Loucy (cell line): ENCODE data around the gene NCMAP.
A peak's percentile ranks its signal among the peaks of the same experiment; 100 is the strongest.

ENCODE experiments used
- H2AFZ ChIP-seq: fragments of 200-600 bp; sonication (generic); 2 replicates; pipeline ENCODE4 v1.6.0; 2016; ENCODE audit warnings: antibody characterized with exemption, mild to moderate bottlenecking, low read length, moderate library complexity
- H3F3A ChIP-seq: fragments of 200-600 bp; 2 replicates; pipeline ENCODE4 v1.6.0; 2016; ENCODE audit warnings: antibody characterized with exemption, low read depth, mild to moderate bottlenecking
- H3K27me3 ChIP-seq: fragments of 200-600 bp; sonication (generic); 2 replicates; pipeline ENCODE4 v1.6.1; 2014; ENCODE audit warnings: low read length, mild to moderate bottlenecking; ENCODE audit not compliant: insufficient read depth, poor library complexity, severe bottlenecking
- H3K36me3 ChIP-seq: fragments of 200-600 bp; sonication (generic); 2 replicates; pipeline ENCODE4 v1.6.1; 2016; ENCODE audit warnings: low read length; ENCODE audit not compliant: insufficient read depth
- H3K4me1 ChIP-seq: fragments of 200-600 bp; sonication (generic); 2 replicates; pipeline ENCODE4 v1.5.1; 2014; ENCODE audit warnings: low read length, mild to moderate bottlenecking; ENCODE audit not compliant: insufficient read depth, poor library complexity, severe bottlenecking
- H3K4me2 ChIP-seq: fragments of 200-600 bp; sonication (generic); 2 replicates; pipeline ENCODE4 v1.6.0; 2014; ENCODE audit warnings: antibody characterized with exemption, low read length, low read depth, mild to moderate bottlenecking; ENCODE audit not compliant: poor library complexity, severe bottlenecking
- H3K4me3 ChIP-seq: fragments of 200-600 bp; sonication (generic); 2 replicates; pipeline ENCODE4 v1.5.1; 2014; ENCODE audit warnings: low read length, mild to moderate bottlenecking, mixed read lengths; ENCODE audit not compliant: poor library complexity, severe bottlenecking
- H3K79me2 ChIP-seq: fragments of 200-600 bp; sonication (generic); 2 replicates; pipeline ENCODE4 v1.6.1; 2014; ENCODE audit warnings: low read length; ENCODE audit not compliant: insufficient read depth
- H3K9ac ChIP-seq: fragments of 200-600 bp; sonication (generic); 2 replicates; pipeline ENCODE4 v1.6.0; 2014; ENCODE audit warnings: mild to moderate bottlenecking, low read depth, low read length, moderate library complexity; ENCODE audit not compliant: poor library complexity, severe bottlenecking
- H3K9me2 ChIP-seq: fragments of 200-600 bp; sonication (generic); replicated peaks from 2 replicates; pipeline ENCODE4 v1.6.1; 2016; ENCODE audit warnings: low read depth, low read length, mixed read lengths
- H3K9me3 ChIP-seq: fragments of 200-600 bp; sonication (generic); 2 replicates; pipeline ENCODE4 v1.6.1; 2014; ENCODE audit warnings: mild to moderate bottlenecking, antibody characterized with exemption, low read length, low read depth; ENCODE audit not compliant: insufficient read depth
- H4K20me1 ChIP-seq: fragments of 200-600 bp; sonication (generic); 2 replicates; pipeline ENCODE4 v1.6.0; 2014; ENCODE audit warnings: antibody characterized with exemption, low read length, mild to moderate bottlenecking; ENCODE audit not compliant: insufficient read depth, poor library complexity, severe bottlenecking
- CTCF ChIP-seq: fragments of 200-600 bp; sonication (generic); conservative IDR thresholded peaks from 2 replicates; pipeline ENCODE4 v1.5.1; 2014; ENCODE audit warnings: mild to moderate bottlenecking, antibody characterized with exemption, low read length
- EZH2phosphoT487 ChIP-seq: fragments of 200-600 bp; IDR thresholded peaks from 2 replicates; pipeline ENCODE4 v1.6.1; 2018; ENCODE audit warnings: antibody characterized with exemption, mild to moderate bottlenecking, moderate library complexity, borderline replicate concordance

Gene NCMAP

DNA sequence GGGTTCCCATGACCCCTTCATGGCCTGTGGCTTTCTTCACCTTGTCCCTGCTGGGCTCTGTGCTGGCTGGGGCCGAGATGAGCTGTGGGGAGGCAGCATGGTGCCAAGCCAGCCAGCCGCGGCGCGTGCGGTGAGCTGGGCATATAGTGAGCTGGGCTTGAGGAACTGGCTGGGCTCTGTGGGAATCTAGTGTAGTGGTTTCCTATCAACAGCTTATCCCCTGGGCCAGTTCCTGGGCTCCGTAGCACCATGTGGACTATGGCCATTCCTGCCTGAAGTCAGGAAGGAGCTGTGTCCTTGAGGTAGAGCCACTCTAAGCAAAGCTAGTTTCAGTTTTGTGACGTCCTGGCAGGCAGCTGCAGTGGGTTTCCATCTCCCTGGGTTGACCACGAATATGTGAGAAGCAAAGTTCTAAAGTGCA is 1.8 kb downstream of the NCMAP start:
- TF ChIP-seq CTCF = no peak
- H3K27me3 ChIP-seq = no peaks in the 10 kb centered on the region
- H3K4me3 ChIP-seq = peak overlapping the region; percentile 27
- H3K4me2 ChIP-seq = peak overlapping the region; percentile 44
- H3K36me3 ChIP-seq = no peaks in the 10 kb centered on the region
- no peaks in the 10 kb centered on the region for H3F3A ChIP-seq
- no peaks in the 10 kb centered on the region for H3K9me3 ChIP-seq
- peak overlapping the region; percentile 12 for H3K9ac ChIP-seq
- H4K20me1 ChIP-seq = no peaks in the 10 kb centered on the region
- peaks cover 19% of the 10 kb centered on the region for H3K4me1 ChIP-seq
- H2AFZ ChIP-seq = peak overlapping the region; percentile 86
- H3K79me2 ChIP-seq = no peaks in the 10 kb centered on the region
- no peaks in the 10 kb centered on the region for H3K9me2 ChIP-seq

DNA sequence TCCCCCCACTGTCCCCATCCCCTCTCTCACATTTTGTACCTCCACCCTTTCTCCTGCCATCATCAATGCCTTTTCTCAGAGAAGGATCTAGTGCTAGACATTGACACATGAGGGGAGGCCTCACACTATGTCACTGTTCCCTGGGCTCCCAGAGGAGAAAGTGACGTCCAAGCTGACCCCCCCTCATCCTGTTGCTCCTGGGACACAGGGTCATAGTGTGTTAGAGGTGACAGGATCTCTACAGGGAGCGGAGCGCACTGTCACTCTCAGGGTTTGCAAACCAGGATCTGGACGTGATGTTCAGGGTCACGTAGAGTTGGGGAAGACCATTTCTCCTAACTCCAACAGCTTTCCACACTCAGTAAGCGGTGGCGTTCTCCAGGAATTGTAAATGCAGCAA is 2.6 kb downstream of the NCMAP start:
- no peaks in the 10 kb centered on the region for H3K9me2 ChIP-seq
- TF ChIP-seq CTCF (no peak), EZH2phosphoT487 (no peak)
- H2AFZ ChIP-seq = no peak overlapping the region
- H3K9ac ChIP-seq = no peak overlapping the region
- no peak overlapping the region for H3K4me3 ChIP-seq
- no peaks in the 10 kb centered on the region for H3K36me3 ChIP-seq
- H3K4me2 ChIP-seq = peak overlapping the region; percentile 44
- no peaks in the 10 kb centered on the region for H3K27me3 ChIP-seq
- no peaks in the 10 kb centered on the region for H3K9me3 ChIP-seq
- no peaks in the 10 kb centered on the region for H4K20me1 ChIP-seq
- no peaks in the 10 kb centered on the region for H3F3A ChIP-seq
- no peaks in the 10 kb centered on the region for H3K79me2 ChIP-seq
- H3K4me1 ChIP-seq = peaks cover 19% of the 10 kb centered on the region

- TF ChIP-seq EZH2phosphoT487 = no peak
- TF ChIP-seq CTCF = no peak
- H3K9me2 ChIP-seq = no peaks in the 10 kb centered on the region
- H3F3A ChIP-seq = no peaks in the 10 kb centered on the region
- no peaks in the 10 kb centered on the region for H3K9me3 ChIP-seq
- H3K9ac ChIP-seq = peak overlapping the region; percentile 3
- no peaks in the 10 kb centered on the region for H4K20me1 ChIP-seq
- no peaks in the 10 kb centered on the region for H3K36me3 ChIP-seq
- no peak overlapping the region for H3K4me3 ChIP-seq
- peaks cover 19% of the 10 kb centered on the region for H3K4me1 ChIP-seq
- H2AFZ ChIP-seq = peak overlapping the region; percentile 58; the same call in 1 of the 2 replicates
- peak overlapping the region; percentile 19 for H3K4me2 ChIP-seq
- no peaks in the 10 kb centered on the region for H3K79me2 ChIP-seq
- H3K27me3 ChIP-seq = no peaks in the 10 kb centered on the region
Observed at GRCh38 chr1:24558902-24559791, 3.3 kb downstream of the NCMAP start.
